LNCAP (cell line): Measurements from ENCODE around the gene GPX8.
A peak's percentile ranks its signal among the peaks of the same experiment; 100 is the strongest.

Experiments
- CTCF ChIP-seq: fragments of 450-650 bp; IDR thresholded peaks from 2 replicates; pipeline ENCODE4 v1.5.1; 2017; ENCODE audit warnings: mild to moderate bottlenecking

The GPX8 gene

DNA sequence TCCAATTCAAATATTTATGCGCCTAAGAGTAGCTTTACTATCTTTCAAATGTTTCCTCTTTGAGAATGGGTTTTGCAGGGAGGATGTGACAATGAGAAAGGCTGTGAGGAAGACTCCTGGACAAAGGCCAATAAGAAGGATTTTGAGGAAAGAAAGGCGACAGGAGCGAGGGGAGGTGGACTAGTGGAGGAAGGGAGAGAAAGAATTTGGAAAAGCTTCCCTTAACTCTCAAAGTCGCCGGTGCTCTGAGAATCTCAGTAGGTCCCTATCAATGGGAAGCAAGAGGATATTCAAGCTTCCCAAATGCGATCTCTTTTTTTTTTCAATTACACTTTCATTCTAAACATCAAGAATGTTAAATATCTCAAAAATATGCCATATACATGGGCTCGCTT, 15.8 kb downstream of the GPX8 start:
- no peak for TF ChIP-seq CTCF

DNA sequence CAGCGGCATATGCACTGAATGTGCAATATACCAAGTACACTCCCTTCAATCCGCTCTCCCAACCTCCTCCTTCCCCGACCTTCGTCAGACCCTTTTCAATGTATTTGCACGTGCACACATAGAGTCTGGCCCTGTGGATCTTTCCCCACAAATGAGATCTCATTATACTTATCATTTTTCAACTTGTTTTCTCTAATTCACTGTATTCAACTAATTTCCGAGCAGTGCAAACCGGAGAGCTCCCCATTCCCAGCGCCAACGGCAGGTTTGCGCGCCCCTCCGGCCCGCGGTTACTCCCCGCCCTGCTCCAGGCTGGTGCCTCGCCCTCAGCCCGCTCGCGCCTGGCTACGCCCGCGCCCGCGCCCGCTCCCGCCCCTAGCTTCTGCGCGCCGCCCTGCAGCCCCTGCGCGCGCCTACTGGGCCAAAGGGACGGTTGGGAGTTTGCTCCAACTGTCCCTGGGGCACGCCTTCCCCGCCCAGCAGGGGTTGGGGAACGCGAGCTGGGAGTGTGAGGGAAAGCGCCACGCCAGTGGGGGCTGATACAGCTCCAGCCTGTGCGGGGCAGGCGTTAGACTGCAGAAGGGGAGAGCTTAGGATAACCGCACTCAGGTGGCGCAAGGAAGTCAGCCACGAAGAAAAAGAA, 16.3 kb downstream of the GPX8 start:
- TF ChIP-seq CTCF, result no peak

DNA sequence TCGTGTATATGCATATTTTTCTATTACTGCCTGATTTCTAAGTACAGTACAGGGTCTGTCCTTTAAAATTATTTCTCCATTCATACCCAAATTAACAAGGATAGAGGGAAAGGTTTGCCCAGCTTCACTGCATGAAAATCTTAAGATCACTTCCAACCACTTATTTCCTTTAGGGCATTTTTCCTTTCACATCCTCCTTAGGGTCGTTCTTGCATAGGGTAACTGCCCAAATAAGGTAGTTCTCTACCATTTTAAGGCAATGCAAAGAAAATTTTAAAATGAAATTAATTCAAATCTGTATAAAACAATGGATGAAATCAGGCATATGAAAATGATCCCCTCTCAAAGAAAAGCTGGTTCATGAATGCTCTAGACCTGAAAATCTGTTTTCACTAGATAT, 17.1 kb downstream of the GPX8 start:
- TF ChIP-seq CTCF, result no peak

- TF ChIP-seq CTCF, result no peak
Observed at GRCh38 chr5:55180016-55180415, 20.0 kb downstream of the GPX8 start.

- TF ChIP-seq CTCF, result peak; percentile 62
Observed at GRCh38 chr5:55187370-55187769, 27.4 kb downstream of the GPX8 start.

DNA sequence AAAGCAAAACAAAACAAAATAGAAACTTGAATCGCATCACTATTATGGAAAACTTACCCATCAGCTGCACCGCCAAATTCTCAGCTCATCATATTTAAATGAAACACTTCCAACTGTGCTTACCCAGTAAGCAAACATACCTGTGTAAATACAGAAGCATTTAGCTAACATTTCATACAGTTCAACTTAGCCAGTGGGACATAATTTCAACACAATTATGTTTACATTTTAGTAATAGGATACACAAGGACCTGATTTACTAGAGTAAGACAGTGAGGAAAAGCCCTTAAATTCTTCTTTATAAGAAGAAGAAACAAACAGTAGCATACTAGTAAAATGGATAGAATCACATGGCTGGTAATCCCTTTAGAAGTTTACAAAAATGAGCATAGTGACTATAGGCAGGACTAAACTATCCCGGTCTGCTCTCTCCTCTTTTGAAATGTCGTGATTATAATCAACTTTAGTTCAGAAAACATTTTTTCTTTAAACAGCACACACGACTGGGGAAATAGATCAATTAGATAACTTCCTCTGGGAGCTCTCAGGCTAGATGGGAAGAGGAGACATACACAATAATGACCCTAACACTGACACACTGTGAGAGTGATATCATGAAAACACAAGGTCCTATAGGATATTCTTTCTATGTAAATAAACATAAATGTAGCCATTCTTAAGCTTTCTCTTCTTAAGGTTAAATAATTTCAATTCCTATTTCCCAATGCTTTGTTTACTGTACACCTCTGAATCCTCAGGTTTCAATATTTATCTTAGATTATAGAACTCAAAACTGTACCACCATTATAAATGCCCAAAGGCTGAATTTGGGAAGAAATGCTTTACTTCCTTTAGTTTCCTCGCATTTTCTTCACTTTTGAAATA, 28.9 kb downstream of the GPX8 start:
- TF ChIP-seq CTCF, result no peak

DNA sequence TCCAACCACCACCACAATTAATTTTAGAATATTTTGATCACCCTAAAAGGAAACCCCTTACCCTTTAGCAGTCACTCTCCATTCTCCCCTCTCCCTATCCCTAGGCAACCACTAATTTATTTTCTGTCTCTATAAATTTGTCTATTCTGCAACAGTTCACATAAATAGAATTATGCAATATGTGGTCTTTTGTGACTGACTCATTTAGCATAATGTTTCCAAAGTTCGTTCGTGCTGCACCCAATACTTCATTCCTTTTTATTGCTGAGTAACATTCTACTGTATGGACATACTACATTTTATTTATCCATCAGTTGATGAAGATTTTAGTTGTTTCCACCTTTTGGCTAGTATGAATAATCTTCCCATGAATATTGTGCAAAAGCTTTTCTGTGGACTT, 31.2 kb downstream of the GPX8 start:
- no peak for TF ChIP-seq CTCF
